ENCODE results near the gene ABTB2. TPM values are rescaled to one million over a fixed set of nuclear protein-coding genes. Genes with fewer than 3 reads are reported as not detected.

ABTB2 gene
- total RNA-seq, 2 experiments from 2014 or later: 0.06 to 0.09 TPM

DNA sequence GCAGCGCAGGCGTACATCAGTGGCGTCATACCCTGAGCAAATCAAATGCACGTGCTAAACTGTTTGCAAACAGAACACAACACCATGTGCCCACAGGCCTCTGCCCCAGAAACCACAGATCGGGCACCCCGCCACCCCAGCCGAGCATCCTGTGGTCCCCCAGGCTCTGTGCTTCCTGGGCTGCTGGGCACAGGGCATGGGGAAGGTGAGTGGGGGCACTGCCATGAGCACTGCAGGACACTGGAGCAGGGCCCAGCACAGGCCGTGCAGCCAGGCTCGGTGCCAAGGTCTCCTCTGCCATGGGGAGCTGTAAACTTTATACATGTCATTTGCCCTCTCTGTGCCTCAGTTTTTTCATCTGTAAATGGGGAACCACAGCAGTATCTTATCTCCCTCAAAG is 189.8 kb downstream of the ABTB2 start:
- Histone ChIP-seq H3K9me2 (ENCODE audit: insufficient read depth, low read length) (no peaks in the 10 kb centered on the region), H4K20me1 (ENCODE audit: insufficient read depth, low read length) (no peaks in the 10 kb centered on the region), H3K79me2 (ENCODE audit: insufficient read depth, low read depth, low read length) (no peaks in the 10 kb centered on the region), H3K4me3 (ENCODE audit: low read depth, low read length, poor library complexity, severe bottlenecking) (no peak overlapping the region), H3K27ac (ENCODE audit: low read depth, low read length, poor library complexity, severe bottlenecking) (no peak overlapping the region), H3K4me1 (ENCODE audit: insufficient read depth, low read length, poor library complexity, severe bottlenecking) (no peaks in the 10 kb centered on the region), H3K36me3 (ENCODE audit: insufficient read depth, low read length) (no peaks in the 10 kb centered on the region), H3K9me3 (ENCODE audit: low read length) (no peaks in the 10 kb centered on the region), H3K4me2 (ENCODE audit: low read length) (no peak overlapping the region), H2AFZ (ENCODE audit: low read length) (no peak overlapping the region)
- intact Hi-C loops (cut with micrococcal nuclease; ENCODE audit: unreplicated experiment): no loop called here
- DNase-seq (ENCODE audit: low spot score): no peak
- no TSS peak for BruUV-seq (replicated peaks)
- POLR2A ChIA-PET: no interaction called here
- CTCF ChIA-PET (ENCODE audit: unreplicated experiment): interaction anchor here (0.6 kb wide), 1 partner anchor 190 kb away, joined by 3 read pairs; no protein-coding TSS in a partner anchor
- TF ChIP-seq EZH2phosphoT487 (IDR thresholded peaks at IDR 0.05; ENCODE audit: borderline replicate concordance, low read depth, low read length) (no peak), CTCF (conservative IDR thresholded peaks at IDR 0.05; ENCODE audit: low read length) (no peak)

GRCh38 chr11:34166806-34167740 is 190.7 kb downstream of the ABTB2 start:
- H2AFZ ChIP-seq (ENCODE audit: low read length): no peak overlapping the region
- H3K9me2 ChIP-seq (ENCODE audit: insufficient read depth, low read length): no peaks in the 10 kb centered on the region
- intact Hi-C loops (cut with micrococcal nuclease; ENCODE audit: unreplicated experiment): no loop called here
- no TSS peak for BruUV-seq (replicated peaks)
- H3K79me2 ChIP-seq (ENCODE audit: insufficient read depth, low read depth, low read length): no peaks in the 10 kb centered on the region
- no peak overlapping the region for H3K27ac ChIP-seq (ENCODE audit: low read depth, low read length, poor library complexity, severe bottlenecking)
- CTCF ChIA-PET (ENCODE audit: unreplicated experiment): interaction anchor here (0.6 kb wide), 2 partner anchors 54 to 191 kb away, joined by 3 read pairs; no protein-coding TSS in a partner anchor
- H3K4me3 ChIP-seq (ENCODE audit: low read depth, low read length, poor library complexity, severe bottlenecking): no peak overlapping the region
- H4K20me1 ChIP-seq (ENCODE audit: insufficient read depth, low read length): no peaks in the 10 kb centered on the region
- TF ChIP-seq EZH2phosphoT487 (IDR thresholded peaks at IDR 0.05; ENCODE audit: borderline replicate concordance, low read depth, low read length) (no peak), CTCF (conservative IDR thresholded peaks at IDR 0.05; ENCODE audit: low read length) (no peak)
- no peak for DNase-seq (ENCODE audit: low spot score)
- no peaks in the 10 kb centered on the region for H3K4me1 ChIP-seq (ENCODE audit: insufficient read depth, low read length, poor library complexity, severe bottlenecking)
- no peak overlapping the region for H3K4me2 ChIP-seq (ENCODE audit: low read length)
- H3K9me3 ChIP-seq (ENCODE audit: low read length): no peaks in the 10 kb centered on the region
- H3K36me3 ChIP-seq (ENCODE audit: insufficient read depth, low read length): no peaks in the 10 kb centered on the region
- POLR2A ChIA-PET: interaction anchor here (0.6 kb wide), 2 partner anchors 108 to 241 kb away, joined by 3 read pairs; no protein-coding TSS in a partner anchor
